HepG2 (cell line): ENCODE measurements around the gene PLEKHA8.

Source experiments
- ADNP ChIP-seq: sonication (generic); formaldehyde crosslinking; IDR thresholded peaks from 2 replicates; pipeline ENCODE4 v1.4.0; 2020; ENCODE audit warnings: missing genetic modification reagents
- SP4 ChIP-seq: sonication (generic); formaldehyde crosslinking; IDR thresholded peaks from 2 replicates; pipeline ENCODE4 v1.8.1; 2023; ENCODE audit warnings: mild to moderate bottlenecking, missing genetic modification reagents
- YY1 ChIP-seq: IDR thresholded peaks from 2 replicates; pipeline ENCODE4 v1.6.1; 2011; ENCODE audit warnings: low read length, low read depth, moderate library complexity, mild to moderate bottlenecking; ENCODE audit not compliant: insufficient read depth, insufficient replicate concordance
- ZNF362 ChIP-seq: sonication (generic); formaldehyde crosslinking; IDR thresholded peaks from 2 replicates; pipeline ENCODE4 v1.4.0; 2020; ENCODE audit warnings: missing genetic modification reagents, mild to moderate bottlenecking, borderline replicate concordance
- ZNF580 ChIP-seq: IDR thresholded peaks from 2 replicates; pipeline ENCODE4 v1.6.1; 2016; ENCODE audit warnings: low read depth, borderline replicate concordance
- TF ChIP-seq, protein P1 (sequence below): sonication (generic); formaldehyde crosslinking; IDR thresholded peaks from 2 replicates; pipeline ENCODE4 v1.4.0; 2020; ENCODE audit warnings: mild to moderate bottlenecking, low read depth, missing genetic modification reagents
- TF ChIP-seq, protein P2 (sequence below): sonication (generic); formaldehyde crosslinking; IDR thresholded peaks from 2 replicates; pipeline ENCODE4 v1.5.0; 2020; ENCODE audit warnings: mild to moderate bottlenecking, missing genetic modification reagents, moderate library complexity

GRCh38 chr7:30172451-30172850, 144.2 kb downstream of the PLEKHA8 start:
- TF ChIP-seq ZNF580 (CRISPR knock-in tag) (no peak), SP4 (CRISPR knock-in tag) (no peak), ADNP (CRISPR knock-in tag) (no peak), YY1 (no peak), ZNF362 (CRISPR knock-in tag) (no peak)
- TF ChIP-seq, protein P1, sequence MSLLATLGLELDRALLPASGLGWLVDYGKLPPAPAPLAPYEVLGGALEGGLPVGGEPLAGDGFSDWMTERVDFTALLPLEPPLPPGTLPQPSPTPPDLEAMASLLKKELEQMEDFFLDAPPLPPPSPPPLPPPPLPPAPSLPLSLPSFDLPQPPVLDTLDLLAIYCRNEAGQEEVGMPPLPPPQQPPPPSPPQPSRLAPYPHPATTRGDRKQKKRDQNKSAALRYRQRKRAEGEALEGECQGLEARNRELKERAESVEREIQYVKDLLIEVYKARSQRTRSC (CRISPR knock-in tag), result no peak
- TF ChIP-seq, protein P2, sequence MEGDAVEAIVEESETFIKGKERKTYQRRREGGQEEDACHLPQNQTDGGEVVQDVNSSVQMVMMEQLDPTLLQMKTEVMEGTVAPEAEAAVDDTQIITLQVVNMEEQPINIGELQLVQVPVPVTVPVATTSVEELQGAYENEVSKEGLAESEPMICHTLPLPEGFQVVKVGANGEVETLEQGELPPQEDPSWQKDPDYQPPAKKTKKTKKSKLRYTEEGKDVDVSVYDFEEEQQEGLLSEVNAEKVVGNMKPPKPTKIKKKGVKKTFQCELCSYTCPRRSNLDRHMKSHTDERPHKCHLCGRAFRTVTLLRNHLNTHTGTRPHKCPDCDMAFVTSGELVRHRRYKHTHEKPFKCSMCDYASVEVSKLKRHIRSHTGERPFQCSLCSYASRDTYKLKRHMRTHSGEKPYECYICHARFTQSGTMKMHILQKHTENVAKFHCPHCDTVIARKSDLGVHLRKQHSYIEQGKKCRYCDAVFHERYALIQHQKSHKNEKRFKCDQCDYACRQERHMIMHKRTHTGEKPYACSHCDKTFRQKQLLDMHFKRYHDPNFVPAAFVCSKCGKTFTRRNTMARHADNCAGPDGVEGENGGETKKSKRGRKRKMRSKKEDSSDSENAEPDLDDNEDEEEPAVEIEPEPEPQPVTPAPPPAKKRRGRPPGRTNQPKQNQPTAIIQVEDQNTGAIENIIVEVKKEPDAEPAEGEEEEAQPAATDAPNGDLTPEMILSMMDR, result no peak
